ENCODE results near the gene DDA1.

Gene DDA1

DNA sequence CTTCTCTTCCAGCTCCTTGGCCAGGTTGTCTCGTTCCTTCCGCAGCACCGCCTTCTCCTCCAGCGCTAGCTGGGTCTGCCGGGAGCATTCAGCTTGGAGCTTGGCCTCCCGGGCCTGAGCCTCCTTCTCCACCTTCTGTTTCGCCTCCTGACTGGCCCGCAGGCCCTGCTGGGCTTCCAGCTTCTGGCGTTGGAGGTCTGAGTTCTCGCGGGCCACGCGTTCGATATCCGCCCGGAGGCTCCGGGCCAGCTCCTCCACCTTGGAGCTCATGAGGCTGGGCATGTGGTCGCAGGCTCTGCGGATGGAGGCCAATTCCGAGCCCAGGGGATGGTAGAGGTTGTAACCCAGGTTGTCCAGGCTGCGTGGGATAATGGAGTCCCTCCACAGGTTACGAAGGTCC lies 56.0 kb downstream of the DDA1 start:
- H3K27ac Mint-ChIP-seq = no peak overlapping the region
- H3K9me3 Mint-ChIP-seq = no peaks in the 10 kb centered on the region
- no peaks in the 10 kb centered on the region for H3K36me3 Mint-ChIP-seq
- no peaks in the 10 kb centered on the region for H3K27me3 Mint-ChIP-seq
- H3K4me3 Mint-ChIP-seq = no peak overlapping the region
- H3K4me1 Mint-ChIP-seq = no peaks in the 10 kb centered on the region

DNA sequence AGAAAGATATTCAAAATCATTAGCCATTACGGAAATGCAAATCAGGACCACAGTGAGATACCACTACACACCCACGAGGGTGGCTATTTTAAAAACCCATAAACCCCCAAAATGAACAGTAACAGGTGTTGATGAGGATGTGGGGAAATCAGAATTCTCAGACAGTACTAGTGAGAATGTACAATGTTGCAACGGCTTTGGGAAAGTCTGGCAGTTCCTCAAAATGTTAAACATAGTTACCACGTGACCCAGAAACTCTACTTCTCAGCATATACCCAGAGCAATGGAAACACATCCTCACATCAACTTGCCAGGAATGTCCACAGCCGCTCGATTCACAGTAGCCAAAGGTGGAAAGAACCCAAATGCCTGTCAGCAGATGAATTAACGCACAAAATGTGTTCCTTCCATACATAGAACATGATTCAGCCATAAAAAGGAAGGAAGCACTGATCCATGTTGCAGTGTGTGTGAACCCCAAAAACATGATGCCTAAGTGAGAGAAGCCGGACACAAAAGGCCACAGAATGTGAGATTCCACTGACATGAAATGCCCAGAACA lies 60.7 kb downstream of the DDA1 start:
- no peaks in the 10 kb centered on the region for H3K9me3 Mint-ChIP-seq
- H3K27ac Mint-ChIP-seq = no peak overlapping the region
- no peak overlapping the region for H3K4me3 Mint-ChIP-seq
- H3K27me3 Mint-ChIP-seq = no peaks in the 10 kb centered on the region
- no peaks in the 10 kb centered on the region for H3K36me3 Mint-ChIP-seq
- H3K4me1 Mint-ChIP-seq = no peaks in the 10 kb centered on the region
